Measurements from ENCODE around the gene GNAT1. TPM values are rescaled to one million over a fixed set of nuclear protein-coding genes. Genes with fewer than 3 reads are reported as not detected.

The GNAT1 gene
- total and polyA plus RNA-seq, 2 of the 13 experiments (the other 11 are each of a cell fraction or from before 2014, with no cell fraction given): 0.15 TPM; not detected in 1

- TF ChIP-seq SNAPC4 (CRISPR knock-in tag; IDR thresholded peaks at IDR 0.05): no peak
- TF ChIP-seq ZNF24 (IDR thresholded peaks at IDR 0.05): no peak
- TF ChIP-seq PTBP1 (IDR thresholded peaks at IDR 0.05; ENCODE audit: low read depth, low read length, poor library complexity, severe bottlenecking): no peak
- no peak for TF ChIP-seq NCOR1 (IDR thresholded peaks at IDR 0.05; ENCODE audit: borderline replicate concordance, low read length)
- no peak for TF ChIP-seq USF2 (IDR thresholded peaks at IDR 0.05; ENCODE audit: low read depth, low read length)
- TF ChIP-seq USF2 (CRISPR knock-in tag; IDR thresholded peaks at IDR 0.05; ENCODE audit: borderline replicate concordance): no peak
- no peak for TF ChIP-seq ZNF232 (CRISPR knock-in tag; IDR thresholded peaks at IDR 0.05; ENCODE audit: borderline replicate concordance)
- TF ChIP-seq GATA4 (IDR thresholded peaks at IDR 0.05; ENCODE audit: borderline replicate concordance, low read depth): no peak
- no peak for TF ChIP-seq ZNF337 (CRISPR knock-in tag; IDR thresholded peaks at IDR 0.05; ENCODE audit: borderline replicate concordance, low read depth)
- TF ChIP-seq CREB3 (CRISPR knock-in tag; IDR thresholded peaks at IDR 0.05): no peak
- no peak for TF ChIP-seq CBFB (CRISPR knock-in tag; IDR thresholded peaks at IDR 0.05)
- TF ChIP-seq ATAD3A (CRISPR knock-in tag; IDR thresholded peaks at IDR 0.05): no peak
- no peak for TF ChIP-seq ZFP1 (CRISPR knock-in tag; IDR thresholded peaks at IDR 0.05)
- no peak for TF ChIP-seq ZNF10 (CRISPR knock-in tag; IDR thresholded peaks at IDR 0.05; ENCODE audit: borderline replicate concordance, low read depth)
- no peak for TF ChIP-seq ZFAT (CRISPR knock-in tag; conservative IDR thresholded peaks at IDR 0.05)
- peak; percentile 19 for TF ChIP-seq ZEB1 (IDR thresholded peaks at IDR 0.05; ENCODE audit: insufficient replicate concordance, low read depth)
- TF ChIP-seq ZNF205 (CRISPR knock-in tag; IDR thresholded peaks at IDR 0.05): peak; percentile 57; the same call in 1 of the 2 replicates
- no peak for TF ChIP-seq BRCA1 (CRISPR knock-in tag; IDR thresholded peaks at IDR 0.05)
- TF ChIP-seq EHMT2 (IDR thresholded peaks at IDR 0.05; ENCODE audit: borderline replicate concordance, low read depth, low read length): no peak
- no peak for TF ChIP-seq HNRNPK (IDR thresholded peaks at IDR 0.05; ENCODE audit: low read depth, low read length, poor library complexity, severe bottlenecking)
Measured at GRCh38 chr3:50245831-50246516, 54.6 kb downstream of the GNAT1 start (continued).

Data from HepG2 (cell line).